IMR-90 (cell line): ENCODE data around the gene SVIL. TPM values are rescaled to one million over a fixed set of nuclear protein-coding genes. Genes with fewer than 3 reads are reported as not detected.

Experiments used
- ATAC-seq: fragments of 200-7000 bp; cut with Tn5 transposase; 2 replicates; pipeline ENCODE4 v1.9.1; 2020; ENCODE audit warnings: low read depth, mild to moderate bottlenecking, moderate library complexity
- BruUV-seq: library from RNA; stranded (reverse); fragments of 400-500 nt; replicated peaks from 2 replicates; lab custom pipeline; 2021; lab: Mats Ljungman, UMichigan
- CTCF ChIA-PET: fragments of 300-600 bp; formaldehyde crosslinking; extraction: SDS; loops from one replicate; lab custom pipeline; 2021; ENCODE audit warnings: antibody characterized with exemption; lab: Yijun Ruan, JAX
- POLR2A ChIA-PET: fragments of 300-600 bp; sonication (Branson Sonifier 250); formaldehyde crosslinking; loops from one replicate; lab custom pipeline; 2022; ENCODE audit warnings: antibody characterized with exemption; ENCODE audit not compliant: unreplicated experiment; lab: Charles Lee
- DNase-seq: peaks from one replicate; pipeline ENCODE4 v3.0.0; 2013
- H2AFZ ChIP-seq: replicated peaks from 2 replicates; pipeline ENCODE3; 2013; ENCODE audit warnings: low read length, mild to moderate bottlenecking; ENCODE audit not compliant: poor library complexity
- H2AK5ac ChIP-seq: 2 replicates; pipeline ENCODE4 v1.6.1; 2013; ENCODE audit warnings: low read depth, low read length, inconsistent platforms
- H2AK9ac ChIP-seq: replicated peaks from 2 replicates; pipeline ENCODE3; 2013; ENCODE audit warnings: mild to moderate bottlenecking, low read depth, low read length, moderate library complexity; ENCODE audit not compliant: poor library complexity
- H2BK120ac ChIP-seq: 2 replicates; pipeline ENCODE4 v1.6.1; 2013; ENCODE audit warnings: low read depth, low read length, inconsistent platforms
- H2BK15ac ChIP-seq: 3 replicates; pipeline ENCODE4 v1.6.1; 2013; ENCODE audit warnings: low read depth, low read length, inconsistent platforms
- H2BK20ac ChIP-seq: 2 replicates; pipeline ENCODE4 v1.6.1; 2013; ENCODE audit warnings: low read depth, mild to moderate bottlenecking, inconsistent platforms, low read length, moderate library complexity
- H2BK5ac ChIP-seq: 2 replicates; pipeline ENCODE4 v1.6.1; 2013; ENCODE audit warnings: mild to moderate bottlenecking, low read depth, low read length, inconsistent platforms; ENCODE audit not compliant: poor library complexity, severe bottlenecking
- H3K14ac ChIP-seq: replicated peaks from 2 replicates; pipeline ENCODE4 v1.6.1; 2013; ENCODE audit warnings: low read depth, low read length, inconsistent platforms
- H3K18ac ChIP-seq: 2 replicates; pipeline ENCODE4 v1.6.1; 2013; ENCODE audit warnings: low read depth, low read length, control low read depth
- H3K23ac ChIP-seq: 2 replicates; pipeline ENCODE4 v1.6.1; 2013; ENCODE audit warnings: low read depth, low read length, inconsistent platforms
- H3K27ac ChIP-seq: 2 replicates; pipeline ENCODE4 v1.5.1; 2013; ENCODE audit warnings: mild to moderate bottlenecking, control low read depth, low read length; ENCODE audit not compliant: insufficient read depth
- H3K27me3 ChIP-seq: 2 replicates; pipeline ENCODE4 v1.6.1; 2013; ENCODE audit warnings: low read length; ENCODE audit not compliant: control insufficient read depth, insufficient read depth
- H3K36me3 ChIP-seq: 2 replicates; pipeline ENCODE4 v1.6.1; 2013; ENCODE audit warnings: low read length, mixed read lengths; ENCODE audit not compliant: control insufficient read depth, insufficient read depth
- H3K4ac ChIP-seq: 2 replicates; pipeline ENCODE4 v1.6.1; 2013; ENCODE audit warnings: low read depth, low read length, inconsistent platforms
- H3K4me1 ChIP-seq: 2 replicates; pipeline ENCODE4 v1.6.1; 2013; ENCODE audit warnings: low read length, mixed read lengths; ENCODE audit not compliant: control insufficient read depth, insufficient read depth
- H3K4me2 ChIP-seq: 2 replicates; pipeline ENCODE4 v1.6.1; 2013; ENCODE audit warnings: low read depth, mild to moderate bottlenecking, control low read depth, low read length, moderate library complexity
- H3K4me3 ChIP-seq: 2 replicates; pipeline ENCODE4 v1.5.1; 2013; ENCODE audit warnings: low read depth, mild to moderate bottlenecking, control low read depth, low read length, moderate library complexity; ENCODE audit not compliant: insufficient read depth
- H3K56ac ChIP-seq: 2 replicates; pipeline ENCODE4 v1.6.1; 2013; ENCODE audit warnings: low read length, inconsistent platforms; ENCODE audit not compliant: insufficient read depth; ENCODE audit errors: extremely low read depth
- H3K79me1 ChIP-seq, 2 experiments: 2 replicates each; pipeline ENCODE4 v1.6.1; 2013; ENCODE audit warnings: low read length in 2 of 2, inconsistent platforms in 1 of 2, low read depth in 1 of 2
- H3K9ac ChIP-seq: 2 replicates; pipeline ENCODE4 v1.6.1; 2013; ENCODE audit warnings: low read depth, low read length, control low read depth
- H3K9me1 ChIP-seq: 2 replicates; pipeline ENCODE4 v1.6.1; 2013; ENCODE audit warnings: low read length, inconsistent platforms; ENCODE audit not compliant: insufficient read depth
- H3K9me3 ChIP-seq: 2 replicates; pipeline ENCODE4 v1.6.1; 2013; ENCODE audit warnings: low read length; ENCODE audit not compliant: control insufficient read depth, insufficient read depth
- H4K20me1 ChIP-seq: 2 replicates; pipeline ENCODE4 v1.6.1; 2013; ENCODE audit warnings: low read length, inconsistent platforms; ENCODE audit not compliant: insufficient read depth
- H4K5ac ChIP-seq: 2 replicates; pipeline ENCODE4 v1.6.1; 2013; ENCODE audit warnings: mild to moderate bottlenecking, low read depth, low read length, control low read depth
- H4K8ac ChIP-seq, 2 experiments: 2 replicates each; pipeline ENCODE4 v1.6.1; 2013; ENCODE audit warnings: low read depth in 2 of 2, low read length in 2 of 2, control low read depth in 1 of 2, inconsistent platforms in 1 of 2
- H4K91ac ChIP-seq: 2 replicates; pipeline ENCODE4 v1.6.1; 2013; ENCODE audit warnings: low read depth, low read length, inconsistent platforms; ENCODE audit not compliant: insufficient read depth
- CEBPB ChIP-seq: IDR thresholded peaks from 2 replicates; pipeline ENCODE4 v1.6.1; 2012; ENCODE audit warnings: low read depth, low read length, improper control_type of control experiment
- CHD1 ChIP-seq: IDR thresholded peaks from 2 replicates; pipeline ENCODE4 v1.6.1; 2012; ENCODE audit warnings: low read depth, low read length, improper control_type of control experiment
- MAFK ChIP-seq: IDR thresholded peaks from 2 replicates; pipeline ENCODE4 v1.6.1; 2012; ENCODE audit warnings: low read depth, low read length, improper control_type of control experiment
- MAZ ChIP-seq: IDR thresholded peaks from 2 replicates; pipeline ENCODE4 v1.6.1; 2012; ENCODE audit warnings: low read depth, mild to moderate bottlenecking, low read length, improper control_type of control experiment, moderate library complexity, borderline replicate concordance
- MXI1 ChIP-seq: IDR thresholded peaks from 2 replicates; pipeline ENCODE4 v1.6.1; 2012; ENCODE audit warnings: low read depth, mild to moderate bottlenecking, low read length, moderate library complexity, borderline replicate concordance
- NFE2L2 ChIP-seq: fragments of 150-350 bp; IDR thresholded peaks from 2 replicates; pipeline ENCODE4 v1.6.1; 2016; ENCODE audit warnings: low read depth, mild to moderate bottlenecking, low read length
- RAD21 ChIP-seq: IDR thresholded peaks from 2 replicates; pipeline ENCODE4 v1.6.1; 2012; ENCODE audit warnings: low read length, improper control_type of control experiment
- RCOR1 ChIP-seq: IDR thresholded peaks from 2 replicates; pipeline ENCODE4 v1.6.1; 2012; ENCODE audit warnings: mild to moderate bottlenecking, low read length, improper control_type of control experiment; ENCODE audit not compliant: insufficient replicate concordance
- RFX5 ChIP-seq: IDR thresholded peaks from 2 replicates; pipeline ENCODE4 v1.8.0; 2012; ENCODE audit warnings: low read depth, mild to moderate bottlenecking, low read length, moderate library complexity
- SMC3 ChIP-seq: fragments of 150-350 bp; IDR thresholded peaks from 2 replicates; pipeline ENCODE4 v1.6.1; 2016; ENCODE audit warnings: low read depth, mild to moderate bottlenecking, antibody characterized with exemption, low read length, moderate library complexity
- WGBS, 2 experiments: methylation state at CpG; one replicate each; pipeline versions ENCODE4 v1.1.5 to v1.1.7; 2013; ENCODE audit warnings: missing lambda C conversion rate in 2 of 2; ENCODE audit not compliant: insufficient read length in 1 of 2; ENCODE audit errors: extremely low coverage in 2 of 2; 5-methylcytosine and 5-hydroxymethylcytosine counted together
- dilution Hi-C: fragments of 300-500 bp; cut with HindIII; formaldehyde crosslinking; loops from one replicate; pipeline ENCODE4 v1.14.3; 2018; ENCODE audit warnings: low sequenced_read_pairs; ENCODE audit not compliant: unreplicated experiment
- in situ Hi-C: fragments of 300-500 bp; cut with MboI; formaldehyde crosslinking; loops from 3 replicates; pipeline ENCODE4 v1.14.3; 2019; ENCODE audit warnings: low sequenced_read_pairs, inconsistent platforms, mixed read lengths
- intact Hi-C: fragments of 100-400 bp; cut with micrococcal nuclease; formaldehyde crosslinking; loops from 2 replicates; pipeline ENCODE4 v1.10.0; 2022
- polyA plus RNA-seq, 3 experiments: library from polyadenylated mRNA; depleted of rRNA; stranded (reverse); fragments of >200 nt; gene quantifications; 2 replicates each; pipeline ENCODE4 v1.2.3, GENCODE V29; 2012; ENCODE audit warnings: low replicate concordance in 1 of 3
- total RNA-seq: library from RNA; depleted of rRNA; stranded (reverse); fragments of >200 nt; gene quantifications from 2 replicates; pipeline ENCODE4 v1.2.3, GENCODE V29; 2012
- TF ChIP-seq, protein P1 (sequence below): conservative IDR thresholded peaks from 2 replicates; pipeline ENCODE4 v1.5.1; 2012; ENCODE audit warnings: mild to moderate bottlenecking, low read depth, low read length, improper control_type of control experiment
- TF ChIP-seq, protein P2 (sequence below): fragments of 150-350 bp; IDR thresholded peaks from 2 replicates; pipeline ENCODE4 v1.6.1; 2016; ENCODE audit warnings: low read depth, mild to moderate bottlenecking, low read length, moderate library complexity, borderline replicate concordance

The SVIL gene
- total and polyA plus RNA-seq, 2 of the 4 experiments (the other 2 are of a cell fraction) = 11.5 to 11.6 TPM

DNA sequence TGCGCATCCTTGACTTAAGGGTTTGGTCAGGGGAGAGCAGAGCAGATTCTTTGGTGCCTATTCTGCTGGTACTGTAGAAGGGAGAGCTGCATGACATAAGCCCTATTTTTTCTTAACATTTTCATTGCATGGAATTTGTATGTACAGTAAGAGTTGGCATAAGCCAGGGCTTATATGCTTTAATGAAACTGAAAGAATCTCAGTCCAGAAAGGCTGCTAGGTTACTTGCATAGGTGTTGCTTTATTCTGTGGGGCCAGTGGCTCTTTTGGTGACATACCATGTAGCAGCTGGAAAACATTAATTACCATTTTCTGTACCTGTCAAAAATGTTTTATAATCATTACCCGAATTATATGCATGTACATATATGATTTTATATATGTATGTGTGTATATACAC is 193.8 kb downstream of the SVIL start:
- BruUV-seq = no TSS peak
- dilution Hi-C loops (no loop called here), in situ Hi-C loops (no loop called here), intact Hi-C loops (no loop called here)
- Histone ChIP-seq H2BK20ac (no peak overlapping the region), H3K14ac (no peak overlapping the region), H3K9me1 (0 out of 2 replicates have a peak, but pooled peaks cover 3% of the 10 kb centered on the region), H3K56ac (no peak overlapping the region), H2BK15ac (no peak overlapping the region), H3K23ac (no peak overlapping the region), H3K27ac (no peak overlapping the region), H2BK120ac (no peak overlapping the region), H3K4me1 (peaks cover 3% of the 10 kb centered on the region; the same call in 1 of the 2 replicates), H3K4ac (no peak overlapping the region), H4K5ac (no peak overlapping the region), H3K4me3 (no peak overlapping the region), H3K4me2 (no peak overlapping the region), H2AK5ac (no peak overlapping the region), H3K18ac (no peak overlapping the region), H3K9ac (no peak overlapping the region), H3K36me3 (no peaks in the 10 kb centered on the region; the same call in 1 of the 2 replicates), H3K9me3 (peaks cover 12% of the 10 kb centered on the region), H2AFZ (no peak overlapping the region), H4K91ac (no peak overlapping the region), H4K20me1 (peaks cover 17% of the 10 kb centered on the region; the same call in 1 of the 2 replicates), H2AK9ac (no peak overlapping the region), H3K79me1 (peaks cover 26 to 59% of the 10 kb centered on the region in 2 experiments), H3K27me3 (no peaks in the 10 kb centered on the region), H2BK5ac (no peak overlapping the region), H4K8ac (no peak overlapping the region)
- no peak for ATAC-seq
- TF ChIP-seq CEBPB (no peak), SMC3 (no peak), MAZ (no peak), MAFK (no peak), RCOR1 (no peak), RFX5 (no peak), RAD21 (no peak), NFE2L2 (no peak), CHD1 (no peak), MXI1 (no peak)
- TF ChIP-seq, protein P1, sequence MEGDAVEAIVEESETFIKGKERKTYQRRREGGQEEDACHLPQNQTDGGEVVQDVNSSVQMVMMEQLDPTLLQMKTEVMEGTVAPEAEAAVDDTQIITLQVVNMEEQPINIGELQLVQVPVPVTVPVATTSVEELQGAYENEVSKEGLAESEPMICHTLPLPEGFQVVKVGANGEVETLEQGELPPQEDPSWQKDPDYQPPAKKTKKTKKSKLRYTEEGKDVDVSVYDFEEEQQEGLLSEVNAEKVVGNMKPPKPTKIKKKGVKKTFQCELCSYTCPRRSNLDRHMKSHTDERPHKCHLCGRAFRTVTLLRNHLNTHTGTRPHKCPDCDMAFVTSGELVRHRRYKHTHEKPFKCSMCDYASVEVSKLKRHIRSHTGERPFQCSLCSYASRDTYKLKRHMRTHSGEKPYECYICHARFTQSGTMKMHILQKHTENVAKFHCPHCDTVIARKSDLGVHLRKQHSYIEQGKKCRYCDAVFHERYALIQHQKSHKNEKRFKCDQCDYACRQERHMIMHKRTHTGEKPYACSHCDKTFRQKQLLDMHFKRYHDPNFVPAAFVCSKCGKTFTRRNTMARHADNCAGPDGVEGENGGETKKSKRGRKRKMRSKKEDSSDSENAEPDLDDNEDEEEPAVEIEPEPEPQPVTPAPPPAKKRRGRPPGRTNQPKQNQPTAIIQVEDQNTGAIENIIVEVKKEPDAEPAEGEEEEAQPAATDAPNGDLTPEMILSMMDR = no peak
- TF ChIP-seq, protein P2, sequence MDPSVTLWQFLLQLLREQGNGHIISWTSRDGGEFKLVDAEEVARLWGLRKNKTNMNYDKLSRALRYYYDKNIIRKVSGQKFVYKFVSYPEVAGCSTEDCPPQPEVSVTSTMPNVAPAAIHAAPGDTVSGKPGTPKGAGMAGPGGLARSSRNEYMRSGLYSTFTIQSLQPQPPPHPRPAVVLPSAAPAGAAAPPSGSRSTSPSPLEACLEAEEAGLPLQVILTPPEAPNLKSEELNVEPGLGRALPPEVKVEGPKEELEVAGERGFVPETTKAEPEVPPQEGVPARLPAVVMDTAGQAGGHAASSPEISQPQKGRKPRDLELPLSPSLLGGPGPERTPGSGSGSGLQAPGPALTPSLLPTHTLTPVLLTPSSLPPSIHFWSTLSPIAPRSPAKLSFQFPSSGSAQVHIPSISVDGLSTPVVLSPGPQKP = no peak
- no CpG with 5 or more reads among the region's 2 CpGs for WGBS, 2 experiments
- POLR2A ChIA-PET = no interaction called here
- CTCF ChIA-PET = no interaction called here
- DNase-seq = no peak
